Ascending aorta (tissue), 2 donors: ENCODE measurements around the gene GTF2H3. TPM values are rescaled to one million over a fixed set of nuclear protein-coding genes. Genes with fewer than 3 reads are reported as not detected.

ENCODE experiments used
- DNase-seq, 2 donors: peaks; one replicate each; pipeline ENCODE4 v3.0.0-alpha.2; 2019; ENCODE audit warnings: low spot score in 2 of 2
- H3K27ac ChIP-seq, 2 donors: fragments of 200-600 bp; sonication (generic); one replicate each; pipeline ENCODE4 v1.5.1; 2016 to 2017; ENCODE audit warnings: mild to moderate bottlenecking in 1 of 2
- H3K27me3 ChIP-seq: fragments of 200-600 bp; sonication (generic); one replicate; pipeline ENCODE4 v1.5.1; 2017
- H3K36me3 ChIP-seq, 2 donors: fragments of 200-600 bp; sonication (generic); one replicate each; pipeline ENCODE4 v1.5.1; 2016
- H3K4me1 ChIP-seq, 2 donors: fragments of 200-600 bp; sonication (generic); one replicate each; pipeline ENCODE4 v1.5.1; 2016 to 2017; ENCODE audit warnings: mild to moderate bottlenecking in 1 of 2
- H3K4me3 ChIP-seq, 2 donors: fragments of 200-600 bp; sonication (generic); one replicate each; pipeline ENCODE4 v1.5.1; 2016 to 2017; ENCODE audit warnings: mild to moderate bottlenecking in 1 of 2
- H3K9me3 ChIP-seq, 2 donors: fragments of 200-600 bp; sonication (generic); one replicate each; pipeline ENCODE4 v1.5.1; 2016
- intact Hi-C: fragments of 100-400 bp; cut with DNase I; formaldehyde crosslinking; loops from one replicate; pipeline ENCODE4 v1.15.1; 2023
- total RNA-seq: library from RNA; depleted of rRNA; stranded (reverse); fragments of >200 nt; gene quantifications from one replicate; pipeline ENCODE4 v1.1.0, GENCODE V29; 2016
- TF ChIP-seq, protein P1 (sequence below), 3 experiments: fragments of 200-600 bp in 2 of 3; fragments of 450-650 bp in 1 of 3; sonication (generic) in 2 of 3; IDR thresholded peaks; one replicate each; pipeline ENCODE4 v1.5.1; 2016 to 2019; ENCODE audit warnings: antibody characterized with exemption in 3 of 3, mild to moderate bottlenecking in 1 of 3, moderate library complexity in 1 of 3

Gene GTF2H3
- total RNA-seq, 1 donor from 2014 or later: 12.0 TPM

DNA sequence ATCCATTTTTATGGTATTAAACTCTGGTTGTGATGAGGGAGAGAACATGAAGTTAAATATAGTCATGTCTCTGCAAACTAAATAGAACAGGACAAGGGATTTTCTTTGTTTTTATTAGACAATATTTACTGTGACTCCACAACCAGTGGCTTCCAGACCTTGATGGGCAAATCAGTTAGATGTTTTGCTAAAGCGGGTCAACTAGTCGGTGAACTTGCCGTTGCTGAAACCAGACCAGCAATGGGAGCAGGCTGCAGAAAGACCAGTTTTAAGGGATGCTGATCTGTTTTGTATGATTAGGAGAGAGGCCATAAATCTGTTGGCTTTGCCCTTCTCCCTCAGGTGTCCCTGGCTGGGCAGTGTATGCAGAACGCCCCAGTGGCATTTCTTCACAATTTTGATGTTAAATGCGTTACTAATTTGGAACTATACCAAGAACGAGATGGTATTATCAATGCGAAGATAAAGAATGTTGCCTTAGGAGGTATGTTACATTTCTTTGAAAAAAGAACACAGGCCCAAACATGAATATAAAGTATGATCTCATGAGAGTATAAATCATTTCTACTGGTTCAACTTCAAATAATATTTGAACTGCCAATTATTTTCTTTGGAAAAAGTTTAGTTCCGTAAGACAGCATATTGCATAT lies 56.7 kb downstream of the GTF2H3 start:
- Histone ChIP-seq H3K4me3 (no peak overlapping the region), H3K36me3 (peaks cover 24 to 49% of the 10 kb centered on the region in 2 donors), H3K27me3 (no peaks in the 10 kb centered on the region), H3K27ac (no peak overlapping the region), H3K4me1 (no peaks in the 10 kb centered on the region), H3K9me3 (no peaks in the 10 kb centered on the region)
- intact Hi-C loops: no loop called here
- no peak for DNase-seq
- TF ChIP-seq, protein P1, sequence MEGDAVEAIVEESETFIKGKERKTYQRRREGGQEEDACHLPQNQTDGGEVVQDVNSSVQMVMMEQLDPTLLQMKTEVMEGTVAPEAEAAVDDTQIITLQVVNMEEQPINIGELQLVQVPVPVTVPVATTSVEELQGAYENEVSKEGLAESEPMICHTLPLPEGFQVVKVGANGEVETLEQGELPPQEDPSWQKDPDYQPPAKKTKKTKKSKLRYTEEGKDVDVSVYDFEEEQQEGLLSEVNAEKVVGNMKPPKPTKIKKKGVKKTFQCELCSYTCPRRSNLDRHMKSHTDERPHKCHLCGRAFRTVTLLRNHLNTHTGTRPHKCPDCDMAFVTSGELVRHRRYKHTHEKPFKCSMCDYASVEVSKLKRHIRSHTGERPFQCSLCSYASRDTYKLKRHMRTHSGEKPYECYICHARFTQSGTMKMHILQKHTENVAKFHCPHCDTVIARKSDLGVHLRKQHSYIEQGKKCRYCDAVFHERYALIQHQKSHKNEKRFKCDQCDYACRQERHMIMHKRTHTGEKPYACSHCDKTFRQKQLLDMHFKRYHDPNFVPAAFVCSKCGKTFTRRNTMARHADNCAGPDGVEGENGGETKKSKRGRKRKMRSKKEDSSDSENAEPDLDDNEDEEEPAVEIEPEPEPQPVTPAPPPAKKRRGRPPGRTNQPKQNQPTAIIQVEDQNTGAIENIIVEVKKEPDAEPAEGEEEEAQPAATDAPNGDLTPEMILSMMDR (IDR thresholded peaks at IDR 0.05): no peak

DNA sequence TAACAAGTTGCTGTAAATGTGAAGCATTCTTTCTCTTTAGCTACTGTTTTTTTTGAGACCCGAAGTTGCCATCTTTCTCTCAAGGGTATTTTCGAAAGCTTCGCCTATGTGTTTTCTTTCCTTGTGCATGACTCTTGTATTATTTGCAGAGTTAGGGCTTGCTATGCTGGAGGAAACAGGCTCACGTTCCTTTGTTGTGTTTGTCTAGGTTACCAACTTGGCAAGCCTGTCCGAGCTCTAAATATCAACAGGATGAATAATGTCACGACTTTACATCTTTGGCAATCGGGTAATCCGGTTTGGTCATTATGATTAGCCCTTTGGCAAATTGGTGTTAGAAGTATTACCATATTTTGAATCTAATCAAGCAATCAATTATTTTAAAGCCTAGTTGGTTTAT lies 62.6 kb downstream of the GTF2H3 start:
- Histone ChIP-seq H3K4me1 (no peaks in the 10 kb centered on the region), H3K9me3 (no peaks in the 10 kb centered on the region), H3K27ac (no peak overlapping the region), H3K27me3 (no peaks in the 10 kb centered on the region), H3K4me3 (no peak overlapping the region), H3K36me3 (peaks cover 38 to 55% of the 10 kb centered on the region in 2 donors)
- no peak for DNase-seq
- intact Hi-C loops: no loop called here
- TF ChIP-seq, protein P1 (IDR thresholded peaks at IDR 0.05): no peak

DNA sequence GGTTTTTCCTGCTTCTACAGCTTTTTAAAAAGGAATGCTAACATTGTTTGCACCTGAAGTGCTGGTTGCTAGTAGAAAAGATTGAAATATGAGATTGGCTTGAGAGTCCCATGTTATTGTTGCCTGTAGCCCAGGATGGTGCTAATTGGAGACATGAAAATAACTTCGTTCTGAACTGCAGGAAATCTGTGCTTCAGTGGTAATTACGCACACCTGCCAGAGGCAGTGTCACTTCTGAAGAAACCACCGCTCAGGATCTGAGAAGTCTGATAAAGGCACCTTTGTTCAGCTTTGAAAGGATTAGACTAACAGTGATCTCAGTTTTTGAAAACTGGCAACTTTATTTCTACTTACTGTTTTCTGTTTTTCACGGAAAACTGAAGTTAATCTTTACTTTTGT lies 63.0 kb downstream of the GTF2H3 start:
- DNase-seq: no peak
- Histone ChIP-seq H3K4me1 (no peaks in the 10 kb centered on the region), H3K4me3 (no peak overlapping the region), H3K27me3 (no peaks in the 10 kb centered on the region), H3K9me3 (no peaks in the 10 kb centered on the region), H3K27ac (no peak overlapping the region), H3K36me3 (peaks cover 36 to 54% of the 10 kb centered on the region in 2 donors)
- intact Hi-C loops: no loop called here
- TF ChIP-seq, protein P1 (IDR thresholded peaks at IDR 0.05): no peak

DNA sequence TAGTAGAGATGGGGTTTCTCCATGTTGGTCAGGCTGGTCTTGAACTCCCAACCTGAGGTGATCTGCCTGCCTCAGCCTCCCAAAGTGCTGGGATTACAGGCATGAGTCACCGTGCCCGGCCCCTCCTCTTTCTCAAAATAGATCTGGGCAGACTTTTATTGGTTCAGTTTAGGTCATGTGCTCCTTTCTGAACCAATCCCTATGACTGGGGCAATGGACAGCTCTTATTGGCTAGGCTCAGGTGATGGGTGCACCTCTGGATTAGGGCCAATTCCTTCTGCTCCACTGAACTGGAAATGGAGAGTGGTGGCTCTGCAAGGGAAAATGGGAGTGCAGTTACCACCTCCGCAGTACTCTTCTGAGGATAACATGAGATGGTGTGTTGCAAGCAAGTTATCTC lies 72.3 kb downstream of the GTF2H3 start:
- DNase-seq: no peak
- Histone ChIP-seq H3K27me3 (no peaks in the 10 kb centered on the region), H3K36me3 (peaks cover 3 to 22% of the 10 kb centered on the region in 2 donors), H3K9me3 (no peaks in the 10 kb centered on the region), H3K27ac (no peak overlapping the region), H3K4me1 (no peaks in the 10 kb centered on the region), H3K4me3 (no peak overlapping the region)
- intact Hi-C loops: no loop called here
- TF ChIP-seq, protein P1 (IDR thresholded peaks at IDR 0.05): no peak

DNA sequence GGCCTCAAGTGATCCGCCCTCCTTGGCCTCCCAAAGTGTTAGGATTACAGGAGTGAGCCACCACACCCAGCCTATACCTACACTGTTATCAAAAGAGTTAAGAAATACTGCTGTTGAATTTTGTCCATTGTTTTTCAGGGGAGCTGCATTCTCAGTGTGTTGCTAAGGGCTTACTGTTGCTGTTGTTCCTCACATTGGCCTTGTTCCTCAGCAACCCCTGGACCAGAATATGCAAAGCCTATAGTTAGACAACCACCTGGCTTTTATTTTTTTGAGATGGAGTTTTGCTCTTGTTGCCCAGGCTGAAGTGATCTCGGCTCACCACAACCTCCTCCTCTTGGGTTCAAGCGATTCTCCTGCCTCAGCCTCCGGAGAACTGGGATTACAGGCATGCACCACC lies 73.8 kb downstream of the GTF2H3 start:
- Histone ChIP-seq H3K27ac (no peak overlapping the region), H3K4me3 (no peak overlapping the region), H3K36me3 (peaks cover 3 to 21% of the 10 kb centered on the region in 2 donors), H3K27me3 (no peaks in the 10 kb centered on the region), H3K4me1 (peaks cover 0 to 5% of the 10 kb centered on the region in 2 donors), H3K9me3 (no peaks in the 10 kb centered on the region)
- intact Hi-C loops: no loop called here
- peak in 1 of 2 donors; percentile 19 for DNase-seq
- TF ChIP-seq, protein P1 (IDR thresholded peaks at IDR 0.05): no peak

Other genes starting within 250 kb of the GTF2H3 start
- gene KMT5A, start 249.7 kb upstream of the GTF2H3 start, total RNA-seq: 16.8 TPM
- gene RILPL2, start 197.1 kb upstream of the GTF2H3 start, total RNA-seq: 7.2 TPM
- gene SNRNP35, start 175.7 kb upstream of the GTF2H3 start, total RNA-seq: 5.9 TPM
- 1.5 TPM for gene RILPL1, start 100.1 kb upstream of the GTF2H3 start, total RNA-seq
- 103 TPM for gene TMED2, start 49.3 kb upstream of the GTF2H3 start, total RNA-seq
- 26.6 TPM for gene DDX55, start 31.7 kb upstream of the GTF2H3 start, total RNA-seq
- 72.2 TPM for gene EIF2B1, start 143 bp upstream of the GTF2H3 start, total RNA-seq
- 2.7 TPM for gene TCTN2, start 37.3 kb downstream of the GTF2H3 start, total RNA-seq
- 17.3 TPM for gene ATP6V0A2, start 78.5 kb downstream of the GTF2H3 start, total RNA-seq
- gene DNAH10, start 128.5 kb downstream of the GTF2H3 start, total RNA-seq: not detected